OCI-LY3 (cell line): ENCODE results near the gene DENND1A.
"Not testable (repeated sequence)": the region's sequence is repeated elsewhere in the genome, so short reads cannot be mapped to it uniquely, and the experiment has no call there.

Experiments used
- H2AFZ ChIP-seq: fragments of 200-600, 300-600 bp; shearing (Covaris generic); 2 replicates; pipeline ENCODE4 v1.6.0; 2014; ENCODE audit warnings: antibody characterized with exemption, low read depth, low read length
- H3K27ac ChIP-seq: fragments of 200-600, 300-600 bp; sonication (generic); 2 replicates; pipeline ENCODE4 v1.5.1; 2014; ENCODE audit warnings: mild to moderate bottlenecking, low read length, moderate library complexity, mixed read lengths
- H3K27me3 ChIP-seq: fragments of 200-600, 300-600 bp; sonication (generic); 2 replicates; pipeline ENCODE4 v1.6.1; 2014; ENCODE audit warnings: low read depth, low read length, mixed read lengths
- H3K36me3 ChIP-seq: fragments of 200-600, 300-600 bp; sonication (generic); replicated peaks from 2 replicates; pipeline ENCODE3; 2014; ENCODE audit warnings: low read depth, low read length, mixed read lengths
- H3K4me1 ChIP-seq: fragments of 300-600, 200-600 bp; sonication (generic); 2 replicates; pipeline ENCODE4 v1.6.1; 2014; ENCODE audit warnings: low read length, mixed read lengths
- H3K4me2 ChIP-seq: fragments of 200-600, 300-600 bp; sonication (generic); 2 replicates; pipeline ENCODE4 v1.6.1; 2014; ENCODE audit warnings: low read length, mixed read lengths
- H3K4me3 ChIP-seq: fragments of 300-600, 200-600 bp; sonication (generic); 2 replicates; pipeline ENCODE4 v1.5.1; 2014; ENCODE audit warnings: antibody characterized with exemption, mild to moderate bottlenecking, low read length, moderate library complexity
- H3K79me2 ChIP-seq: fragments of 300-600, 200-600 bp; shearing (Covaris generic); 2 replicates; pipeline ENCODE4 v1.6.1; 2014; ENCODE audit warnings: mild to moderate bottlenecking, low read length, mixed read lengths
- H3K9ac ChIP-seq: fragments of 300-600, 200-600 bp; shearing (Covaris generic); 2 replicates; pipeline ENCODE4 v1.6.0; 2014; ENCODE audit warnings: mild to moderate bottlenecking, low read length, moderate library complexity
- H3K9me3 ChIP-seq: fragments of 200-600, 300-600 bp; shearing (Covaris generic); 2 replicates; pipeline ENCODE4 v1.6.1; 2014; ENCODE audit warnings: low read length, mixed read lengths; ENCODE audit not compliant: insufficient read depth
- H4K20me1 ChIP-seq: fragments of 200-600, 300-600 bp; sonication (generic); 2 replicates; pipeline ENCODE4 v1.6.1; 2016; ENCODE audit warnings: low read length, mixed read lengths; ENCODE audit not compliant: insufficient read depth
- CTCF ChIP-seq: fragments of 200-600, 300-600 bp; sonication (generic); IDR thresholded peaks from 2 replicates; pipeline ENCODE4 v1.5.1; 2014; ENCODE audit warnings: antibody characterized with exemption, low read length, low read depth
- EZH2phosphoT487 ChIP-seq: fragments of 200-600 bp; shearing (Covaris generic); IDR thresholded peaks from 2 replicates; pipeline ENCODE4 v1.6.1; 2018; ENCODE audit warnings: antibody characterized with exemption, mixed run types, low read depth

The DENND1A gene

GRCh38 chr9:123929870-123930831, at the start of gene DENND1A:
Gene DENND1A (minus strand): TSS chr9:123930126. CDS start chr9:123929905, 221 bp downstream.
- H4K20me1 ChIP-seq = peaks cover 30% of the 10 kb centered on the region
- peaks cover 48% of the 10 kb centered on the region for H3K79me2 ChIP-seq
- H2AFZ ChIP-seq = peak within 1 kb of the TSS; percentile 98
- peak within 1 kb of the TSS; percentile 86 for H3K9ac ChIP-seq
- H3K36me3 ChIP-seq = peaks cover 14% of the 10 kb centered on the region
- no peak for TF ChIP-seq CTCF
- no peak for TF ChIP-seq EZH2phosphoT487
- peaks cover 52% of the 10 kb centered on the region for H3K4me1 ChIP-seq
- H3K27me3 ChIP-seq = peaks cover 15% of the 10 kb centered on the region
- H3K9me3 ChIP-seq = no peaks in the 10 kb centered on the region
- peak within 1 kb of the TSS; percentile 88 for H3K4me3 ChIP-seq
- peak within 1 kb of the TSS; percentile 98 for H3K4me2 ChIP-seq
- peak within 1 kb of the TSS; percentile 98 for H3K27ac ChIP-seq

DNA sequence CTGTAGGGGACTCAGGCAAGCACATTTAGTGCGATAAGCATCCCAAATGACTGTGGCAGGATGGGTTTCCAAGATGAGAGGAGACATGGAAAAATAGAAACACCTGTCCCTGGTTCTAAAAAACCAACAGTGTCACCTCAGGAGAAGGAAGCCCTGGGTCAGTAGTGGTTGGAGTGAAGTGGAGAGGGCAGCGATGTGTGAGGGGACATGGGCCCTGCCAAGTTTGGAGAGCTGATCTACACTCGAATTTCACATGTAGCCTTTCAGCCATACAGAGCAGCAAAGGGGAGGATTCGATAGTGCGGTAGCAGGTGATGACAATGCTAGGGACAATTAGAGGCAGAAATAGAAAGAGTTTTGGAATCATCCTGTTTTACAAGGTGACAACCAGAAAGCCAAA, 49.1 kb upstream of the DENND1A start:
- peaks cover 9% of the 10 kb centered on the region for H3K9me3 ChIP-seq
- H3K4me2 ChIP-seq = no peak overlapping the region
- no peak overlapping the region for H2AFZ ChIP-seq
- no peaks in the 10 kb centered on the region for H3K4me1 ChIP-seq
- H3K79me2 ChIP-seq = no peaks in the 10 kb centered on the region
- H3K27me3 ChIP-seq = peaks cover 28% of the 10 kb centered on the region
- no peak for TF ChIP-seq CTCF
- no peak for TF ChIP-seq EZH2phosphoT487
- H3K4me3 ChIP-seq = no peak overlapping the region
- peaks cover 3% of the 10 kb centered on the region for H3K36me3 ChIP-seq
- H3K9ac ChIP-seq = no peak overlapping the region
- no peak overlapping the region for H3K27ac ChIP-seq
- no peaks in the 10 kb centered on the region for H4K20me1 ChIP-seq

DNA sequence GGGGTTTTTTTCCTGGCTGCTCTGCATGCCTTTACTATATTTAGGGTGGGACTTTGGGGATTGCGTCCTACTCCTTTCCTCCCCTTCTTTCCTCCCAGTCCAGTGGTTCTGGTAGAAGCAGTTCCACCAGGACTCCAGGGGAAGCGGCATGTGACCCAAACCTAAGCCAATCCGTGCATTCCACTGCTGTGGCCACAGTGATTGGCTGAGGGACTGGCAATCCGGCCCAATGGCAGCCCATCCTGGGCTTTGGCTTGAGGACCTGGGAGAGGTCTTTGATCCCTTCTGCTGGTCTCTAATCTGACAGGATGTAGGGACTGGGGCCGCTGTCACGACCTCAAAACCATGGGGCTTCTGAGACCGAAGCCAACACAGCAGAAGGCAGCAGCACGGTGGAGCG, 46.7 kb upstream of the DENND1A start:
- H3K27me3 ChIP-seq = peaks cover 27% of the 10 kb centered on the region
- not testable (repeated sequence) for H3K36me3 ChIP-seq, H3K4me2 ChIP-seq, H3K4me3 ChIP-seq, H4K20me1 ChIP-seq, H2AFZ ChIP-seq, H3K4me1 ChIP-seq, H3K9ac ChIP-seq, H3K27ac ChIP-seq, H3K79me2 ChIP-seq
- peaks cover 14% of the 10 kb centered on the region for H3K9me3 ChIP-seq

DNA sequence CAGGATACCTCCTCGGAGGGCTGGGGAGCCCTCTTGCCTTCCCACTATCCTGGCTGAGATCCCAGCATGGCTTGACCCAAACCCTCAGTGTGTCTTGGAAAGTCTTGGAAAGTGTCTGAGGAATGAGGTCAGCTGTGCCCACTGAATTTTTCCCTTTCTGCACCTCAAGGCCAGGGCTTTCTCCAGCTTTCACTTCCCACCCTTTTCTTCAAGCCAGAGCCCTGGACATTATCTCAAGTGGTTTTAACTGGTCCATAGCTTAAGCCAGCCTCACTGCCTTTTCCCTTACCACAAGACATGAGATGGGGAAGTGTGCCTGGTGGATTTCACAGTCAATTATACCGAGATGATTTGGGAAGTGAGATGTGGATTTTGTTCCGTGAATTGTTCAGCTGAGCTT, 45.9 kb upstream of the DENND1A start:
- Histone ChIP-seq H3K4me1 (no peaks in the 10 kb centered on the region), H3K27ac (no peak overlapping the region), H4K20me1 (no peaks in the 10 kb centered on the region), H3K27me3 (peaks cover 25% of the 10 kb centered on the region), H3K79me2 (no peaks in the 10 kb centered on the region), H3K9ac (no peak overlapping the region), H3K9me3 (peaks cover 14% of the 10 kb centered on the region), H3K36me3 (peaks cover 3% of the 10 kb centered on the region), H3K4me3 (no peak overlapping the region), H2AFZ (no peak overlapping the region), H3K4me2 (no peak overlapping the region)
- TF ChIP-seq CTCF (no peak), EZH2phosphoT487 (no peak)
